ENCODE results near the gene BACH2. TPM values are rescaled to one million over a fixed set of nuclear protein-coding genes. Genes with fewer than 3 reads are reported as not detected.

Gene BACH2
- total and polyA plus RNA-seq, 2 of the 8 experiments (the other 6 are each of a cell fraction or from before 2014, with no cell fraction given): 1.9 to 5.9 TPM

- Histone ChIP-seq H3K4ac (replicated peaks; ENCODE audit: insufficient read length, low read depth, low read length) (no peak overlapping the region), H3K79me2 (ENCODE audit: control insufficient read depth in 1 of 2, insufficient read depth in 2 of 2, low read length in 2 of 2) (no peaks in the 10 kb centered on the region), H4K20me1 (replicated peaks in 1 of 2; ENCODE audit: control insufficient read depth in 1 of 2, insufficient read depth in 2 of 2, low read length in 2 of 2) (no peaks in the 10 kb centered on the region), H2AFZ (ENCODE audit: low read length) (no peak overlapping the region), H3K23me2 (ENCODE audit: low read depth, low read length) (no peaks in the 10 kb centered on the region; the same call in 1 of the 2 replicates), H2BK12ac (ENCODE audit: low read depth, low read length) (no peak overlapping the region), H3K4me2 (ENCODE audit: insufficient read depth in 1 of 2, low read depth in 2 of 2, low read length in 2 of 2) (no peak overlapping the region), H3K56ac (replicated peaks; ENCODE audit: insufficient read length, low read depth, low read length) (no peak overlapping the region), H3K27ac (ENCODE audit: low read depth, low read length) (no peak overlapping the region), H3K23ac (ENCODE audit: insufficient read length) (no peak overlapping the region), H2BK120ac (replicated peaks; ENCODE audit: low read depth, low read length) (no peak overlapping the region), H4K5ac (ENCODE audit: insufficient read length, low read depth, low read length) (no peak overlapping the region), H3K9me3 (ENCODE audit: insufficient read depth in 2 of 2, low read depth in 1 of 2, low read length in 1 of 2) (no peaks in the 10 kb centered on the region), H2BK5ac (ENCODE audit: low read depth, low read length) (no peak overlapping the region), H3K27me3 (replicated peaks in 1 of 4; ENCODE audit: control insufficient read depth in 3 of 4, extremely low read depth in 1 of 4, insufficient read depth in 3 of 4, low read length in 3 of 4) (no peaks in the 10 kb centered on the region), H3K14ac (ENCODE audit: insufficient read length) (no peak overlapping the region), H3K18ac (ENCODE audit: extremely low read depth, low read length) (no peak overlapping the region), H2BK20ac (ENCODE audit: low read length) (no peak overlapping the region), H2AK5ac (ENCODE audit: low read depth, low read length) (no peak overlapping the region), H2BK15ac (ENCODE audit: low read length) (no peak overlapping the region), H4K8ac (ENCODE audit: extremely low read depth, insufficient read depth, low read length) (no peak overlapping the region), H3K79me1 (ENCODE audit: low read depth, low read length) (no peaks in the 10 kb centered on the region), H4K91ac (replicated peaks; ENCODE audit: insufficient read length, low read length) (no peak overlapping the region), H3K4me1 (replicated peaks in 1 of 4; ENCODE audit: control insufficient read depth in 3 of 4, insufficient read depth in 4 of 4, low read length in 3 of 4) (no peaks in the 10 kb centered on the region), H3K4me3 (ENCODE audit: extremely low read depth in 1 of 4, insufficient read depth in 2 of 4, low read depth in 3 of 4, low read length in 4 of 4) (no peak overlapping the region), H3K9ac (replicated peaks in 1 of 4; ENCODE audit: extremely low read depth in 1 of 4, low read depth in 3 of 4, low read length in 3 of 4) (no peak overlapping the region), H3K36me3 (ENCODE audit: control insufficient read depth in 2 of 4, insufficient read depth in 4 of 4, low read length in 3 of 4) (no peaks in the 10 kb centered on the region)
- 100% methylated on average over 1 of the region's 1 CpG; no CpG with 5 or more reads in 1 of the 2 experiments for WGBS, 2 experiments (ENCODE audit: extremely low coverage in 1 of 2, insufficient coverage in 1 of 2, insufficient read length in 1 of 2, insufficient replicate concordance in 2 of 2, low coverage in 1 of 2, low lambda C conversion rate in 2 of 2, missing lambda C conversion rate in 1 of 2)
- ChIA-PET POLR2A (ENCODE audit: partially characterized antibody) (no interaction called here), CTCF (ENCODE audit: partially characterized antibody) (interaction anchor here (1.0 to 2.1 kb wide), 7 partner anchors 8 to 515 kb away, joined by 3 to 12 read pairs (median 4); no protein-coding TSS in a partner anchor)
- no peak for TF ChIP-seq FOSL1 (IDR thresholded peaks at IDR 0.05; ENCODE audit: insufficient read depth, low read depth, low read length)
- no peak for TF ChIP-seq ASH2L (IDR thresholded peaks at IDR 0.05; ENCODE audit: low read length)
- no peak for TF ChIP-seq SRF (IDR thresholded peaks at IDR 0.05; ENCODE audit: low read depth, low read length)
- TF ChIP-seq CBX5 (IDR thresholded peaks at IDR 0.05; ENCODE audit: low read depth, low read length): no peak
- no peak for TF ChIP-seq HDAC2 (IDR thresholded peaks at IDR 0.05; ENCODE audit: borderline replicate concordance in 1 of 2, low read depth in 2 of 2, low read length in 2 of 2)
- no peak for TF ChIP-seq E2F6 (IDR thresholded peaks at IDR 0.05)
- TF ChIP-seq, protein P1, sequence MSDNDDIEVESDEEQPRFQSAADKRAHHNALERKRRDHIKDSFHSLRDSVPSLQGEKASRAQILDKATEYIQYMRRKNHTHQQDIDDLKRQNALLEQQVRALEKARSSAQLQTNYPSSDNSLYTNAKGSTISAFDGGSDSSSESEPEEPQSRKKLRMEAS (IDR thresholded peaks at IDR 0.05): no peak
- no peak for TF ChIP-seq SIRT6 (IDR thresholded peaks at IDR 0.05; ENCODE audit: low read length)
- no peak for TF ChIP-seq SIN3A (conservative IDR thresholded peaks at IDR 0.05 in 1 of 2, IDR thresholded peaks at IDR 0.05 in 1 of 2; ENCODE audit: low read depth in 1 of 2, low read length in 2 of 2)
- no peak for TF ChIP-seq YY1 (IDR thresholded peaks at IDR 0.05; ENCODE audit: low read depth, low read length)
- no peak for TF ChIP-seq ZNF274 (IDR thresholded peaks at IDR 0.05; ENCODE audit: borderline replicate concordance, extremely low read depth, low read length)
- no peak for TF ChIP-seq TEAD4 (IDR thresholded peaks at IDR 0.05; ENCODE audit: low read depth, low read length)
- FAIRE-seq: no peak
- no peak for DNase-seq (ENCODE audit: low read depth in 1 of 2, low spot score in 2 of 2)
These were observed 330.5 kb downstream of the BACH2 start for GRCh38 chr6:89966228-89966544.
